ENCODE measurements around the gene PLGRKT.
"Not testable (repeated sequence)": the region's sequence is repeated elsewhere in the genome, so short reads cannot be mapped to it uniquely, and the experiment has no call there.

The PLGRKT gene

DNA sequence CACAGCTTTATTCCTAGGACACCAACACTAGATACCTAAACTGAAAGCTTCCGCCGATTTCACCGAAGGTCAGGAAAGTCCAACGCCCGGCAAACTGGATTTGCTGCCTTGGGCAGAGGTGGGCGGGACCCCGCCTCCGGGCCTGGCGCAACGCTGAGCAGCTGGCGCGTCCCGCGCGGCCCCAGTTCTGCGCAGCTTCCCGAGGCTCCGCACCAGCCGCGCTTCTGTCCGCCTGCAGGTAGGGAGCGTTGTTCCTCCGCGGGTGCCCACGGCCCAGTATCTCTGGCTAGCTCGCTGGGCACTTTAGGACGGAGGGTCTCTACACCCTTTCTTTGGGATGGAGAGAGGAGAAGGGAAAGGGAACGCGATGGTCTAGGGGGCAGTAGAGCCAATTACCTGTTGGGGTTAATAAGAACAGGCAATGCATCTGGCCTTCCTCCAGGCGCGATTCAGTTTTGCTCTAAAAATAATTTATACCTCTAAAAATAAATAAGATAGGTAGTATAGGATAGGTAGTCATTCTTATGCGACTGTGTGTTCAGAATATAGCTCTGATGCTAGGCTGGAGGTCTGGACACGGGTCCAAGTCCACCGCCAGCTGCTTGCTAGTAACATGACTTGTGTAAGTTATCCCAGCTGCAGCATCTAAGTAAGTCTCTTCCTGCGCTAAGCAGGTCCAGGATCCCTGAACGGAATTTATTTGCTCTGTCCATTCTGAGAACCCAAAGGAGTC is 12.8 kb upstream of the PLGRKT start, which contains the start of gene CD274:
Gene CD274 (plus strand): TSS at position 184 of the 733 bp plus-strand sequence. CDS start 5,572 bp downstream, outside the sequence.
- DNase-seq, result peak; percentile 62

DNA sequence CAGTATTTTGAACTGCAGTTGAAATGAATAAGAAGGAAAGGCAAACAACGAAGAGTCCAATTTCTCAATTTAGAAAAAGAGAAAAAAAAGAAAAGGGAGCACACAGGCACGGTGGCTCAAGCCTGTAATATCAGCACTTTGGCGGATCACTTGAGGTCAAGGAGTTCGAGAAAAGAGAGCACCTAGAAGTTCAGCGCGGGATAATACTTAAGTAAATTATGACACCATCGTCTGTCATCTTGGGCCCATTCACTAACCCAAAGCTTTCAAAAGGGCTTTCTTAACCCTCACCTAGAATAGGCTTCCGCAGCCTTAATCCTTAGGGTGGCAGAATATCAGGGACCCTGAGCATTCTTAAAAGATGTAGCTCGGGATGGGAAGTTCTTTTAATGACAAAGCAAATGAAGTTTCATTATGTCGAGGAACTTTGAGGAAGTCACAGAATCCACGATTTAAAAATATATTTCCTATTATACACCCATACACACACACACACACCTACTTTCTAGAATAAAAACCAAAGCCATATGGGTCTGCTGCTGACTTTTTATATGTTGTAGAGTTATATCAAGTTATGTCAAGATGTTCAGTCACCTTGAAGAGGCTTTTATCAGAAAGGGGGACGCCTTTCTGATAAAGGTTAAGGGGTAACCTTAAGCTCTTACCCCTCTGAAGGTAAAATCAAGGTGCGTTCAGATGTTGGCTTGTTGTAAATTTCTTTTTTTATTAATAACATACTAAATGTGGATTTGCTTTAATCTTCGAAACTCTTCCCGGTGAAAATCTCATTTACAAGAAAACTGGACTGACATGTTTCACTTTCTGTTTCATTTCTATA is 12.0 kb upstream of the PLGRKT start:
- DNase-seq, result no peak

DNA sequence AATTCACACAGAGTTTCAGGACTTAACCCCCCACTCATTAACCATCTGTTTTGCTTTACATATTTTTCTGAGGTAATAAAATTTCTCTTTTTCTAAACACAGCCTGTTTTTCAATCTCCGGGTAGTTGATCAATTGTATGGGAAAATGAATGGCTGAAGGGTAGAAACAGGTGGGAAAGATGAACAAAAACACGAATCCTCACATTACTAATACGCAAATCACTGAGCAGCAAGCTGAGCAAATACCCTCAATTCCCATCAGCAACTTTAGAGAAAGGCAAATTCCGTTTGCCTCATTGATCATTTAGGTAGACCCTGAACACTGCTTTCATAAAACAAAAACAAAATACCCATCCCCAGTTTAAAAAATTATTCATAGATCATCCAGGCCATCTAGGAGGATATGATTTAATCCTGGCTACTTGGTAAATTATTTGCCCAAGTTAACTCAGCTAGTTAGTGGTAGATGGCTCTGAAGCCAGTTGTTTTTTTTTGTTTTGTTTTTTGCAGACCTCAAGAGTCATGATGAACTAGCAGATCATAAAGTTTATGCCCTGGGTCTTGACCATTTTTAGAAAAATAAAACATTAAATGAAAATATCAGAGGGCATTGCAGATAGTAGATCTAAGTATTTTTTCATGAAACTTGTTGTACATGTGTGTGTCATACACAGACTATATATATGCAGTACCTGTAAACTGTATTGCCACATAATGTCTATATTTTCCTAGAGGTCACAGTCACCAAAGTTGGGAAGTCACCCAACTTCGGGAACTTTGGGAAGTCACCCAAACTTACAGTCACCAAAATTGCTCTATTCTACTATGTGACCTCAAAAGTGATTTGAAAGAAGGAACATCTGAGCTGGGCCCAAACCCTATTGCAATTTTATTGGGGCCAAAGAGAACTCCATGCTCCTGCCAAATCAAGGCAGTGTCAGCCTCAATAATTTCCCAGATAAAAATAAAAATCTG is 11.0 kb upstream of the PLGRKT start:
- no peak for DNase-seq

DNA sequence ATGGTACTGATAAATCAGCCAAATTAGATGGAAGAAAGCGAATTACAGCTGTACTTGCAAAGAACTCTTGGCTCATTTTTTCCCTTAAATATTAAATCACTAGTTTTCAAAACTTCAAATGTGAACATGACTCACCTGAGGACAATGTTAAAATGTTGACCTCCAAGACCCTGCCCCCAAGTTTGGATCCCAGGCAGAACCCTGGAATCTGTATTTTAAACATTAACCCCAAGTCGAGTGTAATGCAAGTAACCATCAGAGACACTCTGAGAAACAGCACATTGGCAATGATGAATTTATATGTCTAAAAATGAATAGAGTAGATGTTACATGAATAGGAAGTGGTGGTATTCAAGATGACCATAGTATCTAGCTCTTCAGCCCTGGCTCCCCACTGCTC is 10.3 kb upstream of the PLGRKT start:
- DNase-seq, result no peak

DNA sequence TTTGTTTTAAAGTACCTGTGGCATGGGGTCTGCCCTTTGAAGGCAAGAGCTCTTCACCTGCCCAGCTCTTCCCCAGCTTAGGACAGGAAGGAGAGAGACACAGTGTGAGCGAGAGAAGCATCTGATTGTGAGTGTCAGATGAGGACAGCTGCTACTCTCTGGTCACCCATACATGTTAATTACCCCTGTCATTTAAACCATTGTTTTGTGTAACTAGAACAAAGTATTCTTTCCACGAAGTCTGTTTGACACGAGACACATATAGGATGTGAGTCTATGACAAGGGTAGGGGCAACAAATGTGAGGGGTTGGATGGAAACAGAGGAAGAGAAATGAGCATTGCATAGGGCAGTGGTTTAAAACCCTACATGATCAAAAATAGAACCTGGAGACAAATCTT is 9.6 kb upstream of the PLGRKT start:
- DNase-seq, result no peak

DNA sequence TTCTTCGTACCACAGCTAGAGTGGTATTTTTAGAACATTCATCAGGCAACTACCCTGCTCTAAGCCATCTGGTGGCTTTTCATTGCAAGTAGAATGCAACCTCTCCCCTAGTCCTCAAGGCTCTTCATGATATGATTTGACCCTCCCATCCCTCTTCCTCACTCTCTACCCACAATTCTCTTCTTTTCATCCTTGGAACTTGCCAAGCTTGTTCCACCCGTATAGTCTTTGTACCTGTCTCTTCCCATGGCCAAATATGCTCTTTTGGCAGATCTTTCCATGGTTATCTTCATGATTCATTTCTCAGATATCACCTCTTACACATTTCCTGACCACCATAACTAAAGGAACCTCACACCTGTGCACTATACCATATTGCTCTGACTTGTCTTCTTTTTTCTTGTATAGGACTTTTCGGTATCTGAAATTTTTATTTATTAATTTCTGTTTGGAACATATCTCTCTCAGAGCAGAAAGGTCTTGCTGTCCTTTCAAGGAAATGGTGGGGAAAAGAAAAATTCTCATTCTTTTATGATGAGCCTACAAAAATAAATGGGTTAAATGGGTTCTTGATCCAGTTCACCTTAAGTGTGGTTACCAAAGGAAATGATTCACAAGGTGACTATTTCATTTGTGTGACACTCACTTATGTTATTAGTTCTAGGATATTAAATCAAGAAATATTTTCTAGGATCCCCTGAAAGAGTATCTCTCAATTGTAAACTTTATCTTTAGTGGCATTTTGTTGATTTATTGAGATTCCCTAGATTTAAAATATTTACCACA is 8.9 kb upstream of the PLGRKT start:
- DNase-seq, result no peak

DNA sequence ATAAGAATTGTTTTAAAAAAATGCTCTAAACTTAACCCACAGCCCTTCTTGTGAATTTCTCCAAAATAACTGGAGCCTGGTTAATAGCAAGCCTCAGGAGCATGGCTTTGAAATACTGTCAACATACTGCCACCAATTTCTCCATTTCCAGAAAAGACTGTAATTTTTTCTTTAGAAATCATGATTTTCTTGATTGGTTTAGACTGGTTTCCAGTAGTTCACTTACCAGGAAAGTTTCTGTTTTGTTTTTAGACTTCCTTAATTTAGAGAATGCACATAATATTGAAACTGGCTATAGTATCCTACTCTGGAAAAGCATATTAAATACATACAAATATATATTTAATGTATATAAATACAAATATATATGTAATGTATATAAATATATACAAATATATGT is 8.2 kb upstream of the PLGRKT start:
- DNase-seq, result no peak

DNA sequence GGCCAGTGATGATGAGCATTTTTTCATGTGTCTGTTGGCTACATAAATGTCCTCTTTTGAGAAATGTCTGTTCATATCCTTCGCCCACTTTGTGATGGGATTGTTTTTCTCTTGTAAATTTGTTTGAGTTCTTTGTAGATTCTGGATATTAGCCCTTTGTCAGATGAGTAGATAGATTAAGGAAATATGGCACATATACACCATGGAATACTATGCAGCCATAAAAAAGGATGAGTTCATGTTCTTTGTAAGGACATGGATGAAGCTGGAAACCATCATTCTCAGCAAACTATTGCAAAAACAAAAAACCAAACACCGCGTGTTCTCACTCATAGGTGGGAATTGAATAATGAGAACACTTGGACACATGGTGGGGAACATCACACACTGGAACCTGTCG is 7.4 kb upstream of the PLGRKT start:
- not testable (repeated sequence) for DNase-seq

DNA sequence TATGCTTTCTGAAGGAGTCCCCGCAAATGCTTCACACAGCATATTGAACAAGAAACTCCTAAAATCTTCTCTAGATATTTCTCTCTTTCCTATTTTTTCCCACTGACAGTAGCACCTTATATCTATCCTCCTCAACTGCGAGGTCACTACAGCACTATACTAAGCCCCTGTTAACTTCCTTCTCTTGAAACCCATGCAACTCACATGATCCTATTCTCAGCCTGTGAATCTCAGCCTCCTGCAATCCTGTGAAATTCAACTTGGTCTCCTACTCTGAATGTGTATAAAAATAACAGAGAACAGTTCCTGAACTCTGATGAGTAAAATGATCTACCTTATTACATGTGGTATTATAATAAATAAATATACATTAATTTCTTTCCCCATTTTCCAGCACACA is 6.1 kb upstream of the PLGRKT start:
- DNase-seq, result no peak

DNA sequence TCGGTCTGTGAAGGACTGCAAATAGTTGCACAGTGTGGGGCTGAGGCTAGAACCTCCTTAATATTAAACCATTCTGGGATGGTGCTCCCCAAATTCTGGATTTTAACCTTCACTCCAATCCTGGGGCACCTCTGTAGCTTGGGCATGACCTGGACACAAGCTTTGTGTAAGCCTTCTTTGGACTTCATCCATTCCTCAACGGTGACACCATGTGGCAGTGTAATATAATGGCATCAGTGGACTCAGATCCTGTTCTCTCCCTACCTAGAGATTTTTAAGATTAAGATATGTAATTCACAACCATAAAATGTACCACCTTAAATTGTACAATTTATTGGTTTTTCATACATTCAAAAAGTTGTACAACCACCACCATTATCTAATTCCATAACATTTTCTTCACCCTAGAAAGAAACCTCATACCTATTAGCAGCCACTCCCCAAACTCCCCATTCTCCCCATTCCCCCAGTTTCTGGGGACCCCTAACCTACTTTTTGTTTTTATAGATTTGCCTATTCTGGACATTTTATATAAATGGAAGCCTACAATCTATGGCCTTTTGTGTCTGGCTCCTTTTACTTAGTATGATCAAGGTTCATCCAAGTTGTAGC is 4.8 kb upstream of the PLGRKT start:
- peak; percentile 43 for DNase-seq

DNA sequence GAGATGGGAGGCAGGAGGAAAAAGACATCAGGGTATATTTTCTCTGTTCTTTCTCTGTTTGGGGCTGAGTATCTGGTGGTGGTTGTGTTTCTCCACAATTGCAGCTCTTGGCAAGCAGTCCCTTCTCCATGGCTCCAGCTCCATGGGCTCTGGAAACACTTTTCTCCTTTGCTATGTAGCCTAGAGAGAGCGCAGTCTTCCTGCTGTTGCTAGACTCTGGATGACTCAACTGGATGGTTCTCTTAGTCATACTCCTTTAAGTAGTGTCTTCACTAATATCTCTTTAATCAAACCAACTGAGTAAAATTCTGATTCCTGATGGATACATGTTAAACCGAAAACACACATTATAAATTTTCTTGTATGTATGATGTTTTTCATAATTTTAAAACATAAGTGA is 3.3 kb upstream of the PLGRKT start:
- no peak for DNase-seq

DNA sequence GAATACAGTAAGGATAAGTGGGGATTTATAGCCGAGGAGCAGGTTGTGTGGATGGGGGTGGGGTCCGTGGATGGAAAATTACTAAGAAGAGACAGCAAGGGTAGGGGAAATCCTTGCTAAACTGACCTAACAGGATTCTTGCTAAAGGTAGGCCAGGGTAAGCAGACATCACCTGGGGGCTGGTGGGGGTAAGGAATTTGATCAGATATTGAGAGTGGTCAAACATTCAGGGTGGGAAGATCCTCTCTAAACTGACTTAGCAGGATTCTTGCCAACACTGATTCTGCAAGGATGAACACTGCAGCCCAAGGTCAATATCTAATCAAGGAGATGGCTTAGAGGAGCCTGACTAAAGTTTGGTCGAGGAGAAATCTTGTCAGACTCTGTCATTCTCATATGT is 2.7 kb upstream of the PLGRKT start:
- no peak for DNase-seq

DNA sequence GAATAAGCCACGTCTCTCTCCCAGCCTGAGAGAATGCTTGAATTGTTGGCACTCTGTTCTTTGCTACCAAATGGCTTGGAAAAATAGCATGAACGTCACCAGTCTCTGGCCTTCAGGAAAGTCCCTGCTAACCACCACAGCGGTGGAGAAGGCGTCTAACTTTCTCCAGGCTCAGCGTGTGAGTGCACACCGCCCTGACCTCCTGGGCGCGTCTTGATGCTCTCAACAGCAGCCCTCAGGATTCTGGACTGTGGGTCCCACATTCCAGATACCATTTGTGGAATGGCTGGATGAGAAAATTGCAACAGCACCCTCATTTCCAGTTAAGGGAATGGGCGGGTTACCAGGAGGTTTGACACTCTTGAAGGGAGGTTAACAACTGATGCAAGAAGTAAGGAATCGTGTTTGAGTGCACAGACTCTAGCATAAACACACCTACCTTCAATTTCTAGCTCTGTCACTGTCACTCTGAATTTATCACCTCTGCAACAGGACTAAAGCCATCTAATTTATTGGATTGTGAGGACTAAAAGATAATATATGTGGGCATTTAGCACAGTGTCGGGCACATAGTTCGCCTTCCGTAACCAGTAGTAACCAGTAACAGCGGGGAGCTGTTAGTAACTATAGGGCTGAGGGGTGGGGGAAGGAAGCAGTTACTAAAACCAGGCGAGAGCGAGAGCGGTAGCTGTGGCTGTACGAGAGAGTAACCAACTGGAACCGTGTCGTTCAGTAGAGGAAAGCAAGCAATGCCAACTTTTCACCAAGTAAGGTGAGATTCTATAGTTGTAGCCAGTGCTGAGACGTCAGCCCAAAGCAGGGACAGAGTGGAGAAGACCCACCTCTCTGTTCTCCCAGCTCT is 807 bp upstream of the PLGRKT start:
- no peak for DNase-seq

DNA sequence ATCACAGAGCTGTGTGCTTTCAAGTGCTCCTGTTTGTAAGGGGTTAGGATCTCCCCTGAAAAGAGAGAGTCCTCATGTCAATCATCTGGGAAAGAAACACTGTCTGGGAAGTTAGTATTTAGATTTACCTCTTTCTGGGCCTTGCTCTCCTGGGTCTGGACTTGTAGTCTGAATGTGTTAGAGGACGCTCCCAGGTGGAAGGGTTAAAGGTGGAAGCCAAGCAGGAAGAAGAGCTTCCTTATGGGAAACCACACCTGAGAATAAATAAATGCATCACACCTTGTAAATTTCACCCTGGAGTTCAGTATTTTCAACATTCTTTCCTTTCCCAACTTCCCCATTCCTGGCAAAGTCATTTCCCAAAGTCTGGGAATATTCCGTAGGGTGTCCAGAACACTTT is 1.3 kb downstream of the PLGRKT start:
- DNase-seq, result no peak

DNA sequence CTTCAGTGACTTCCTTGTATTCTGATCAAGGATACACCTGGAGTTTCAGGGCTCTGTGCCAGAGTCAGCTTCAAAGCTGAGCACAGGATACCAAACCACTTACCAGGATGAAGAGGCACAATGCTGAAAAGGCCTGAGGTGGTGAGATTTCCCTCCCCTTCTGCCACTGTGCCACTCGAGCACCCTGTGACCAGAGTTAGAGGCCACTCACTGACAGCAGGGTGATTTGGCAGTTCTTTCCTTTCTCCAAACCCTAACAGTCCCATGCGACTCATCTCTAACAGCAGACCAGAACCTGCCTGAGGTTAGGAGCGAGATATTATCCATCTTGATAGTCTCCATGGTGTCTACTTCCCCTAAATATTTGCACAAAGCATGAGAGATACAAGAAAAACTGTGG is 1.8 kb downstream of the PLGRKT start:
- DNase-seq, result no peak

DNA sequence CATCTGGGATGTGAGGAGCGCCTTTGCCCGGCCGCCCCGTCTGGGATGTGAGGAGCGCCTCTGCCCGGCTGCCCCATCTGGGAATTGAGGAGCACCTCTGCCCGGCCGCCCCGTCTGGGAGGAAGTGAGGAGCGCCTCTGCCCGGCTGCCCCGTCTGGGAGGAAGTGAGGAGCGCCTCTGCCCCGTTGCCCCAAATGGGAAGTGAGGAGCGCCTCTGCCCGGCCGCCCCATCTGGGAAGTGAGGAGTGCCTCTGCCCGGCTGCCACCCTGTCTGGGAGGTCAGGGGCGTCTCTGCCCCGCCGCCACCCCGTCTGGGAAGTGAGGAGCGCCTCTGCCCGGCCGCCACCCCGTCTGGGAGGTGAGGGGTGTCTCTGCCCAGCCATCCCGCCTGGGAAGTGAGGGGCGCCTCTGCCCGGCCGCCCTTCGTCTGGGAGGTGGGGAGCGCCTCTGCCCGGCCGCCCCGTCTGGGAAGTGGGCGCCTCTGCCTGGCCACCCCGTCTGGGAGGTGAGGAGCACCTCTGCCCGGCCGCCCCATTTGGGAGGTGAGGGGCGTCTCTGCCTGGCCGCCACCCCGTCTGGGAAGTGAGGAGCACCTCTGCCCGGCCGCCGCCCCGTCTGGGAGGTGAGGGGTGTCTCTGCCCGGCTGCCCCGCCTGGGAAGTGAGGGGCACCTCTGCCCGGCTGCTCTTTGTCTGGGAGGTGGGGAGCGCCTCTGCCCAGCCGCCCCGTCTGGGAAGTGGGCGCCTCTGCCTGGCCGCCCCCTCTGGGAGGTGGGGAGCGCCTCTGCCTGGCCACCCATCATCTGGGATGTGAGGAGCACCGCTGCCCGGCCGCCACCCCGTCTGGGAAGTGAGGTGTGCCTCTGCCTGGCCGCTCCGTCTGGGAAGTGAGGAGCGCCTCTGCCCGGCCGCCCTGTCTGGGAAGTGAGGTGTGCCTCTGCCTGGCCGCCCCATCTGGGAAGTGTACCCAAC is 3.6 kb downstream of the PLGRKT start:
- DNase-seq, result not testable (repeated sequence)

DNA sequence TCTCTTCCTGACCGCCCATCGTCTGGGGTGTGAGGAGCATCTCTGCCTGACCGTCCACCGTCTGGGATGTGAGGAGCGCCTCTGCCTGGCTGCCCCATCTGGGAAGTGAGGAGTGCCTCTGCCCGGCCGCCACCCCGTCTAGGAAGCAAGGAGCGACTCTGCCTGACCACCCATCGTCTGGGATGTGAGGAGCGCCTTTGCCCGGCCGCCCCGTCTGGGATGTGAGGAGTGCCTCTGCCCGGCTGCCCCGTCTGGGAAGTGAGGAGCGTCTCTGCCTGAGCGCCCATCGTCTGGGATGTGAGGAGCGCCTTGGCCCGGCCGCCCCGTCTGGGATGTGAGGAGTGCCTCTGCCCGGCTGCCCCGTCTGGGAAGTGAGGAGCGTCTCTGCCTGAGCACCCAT is 4.4 kb downstream of the PLGRKT start:
- DNase-seq, result not testable (repeated sequence)

DNA sequence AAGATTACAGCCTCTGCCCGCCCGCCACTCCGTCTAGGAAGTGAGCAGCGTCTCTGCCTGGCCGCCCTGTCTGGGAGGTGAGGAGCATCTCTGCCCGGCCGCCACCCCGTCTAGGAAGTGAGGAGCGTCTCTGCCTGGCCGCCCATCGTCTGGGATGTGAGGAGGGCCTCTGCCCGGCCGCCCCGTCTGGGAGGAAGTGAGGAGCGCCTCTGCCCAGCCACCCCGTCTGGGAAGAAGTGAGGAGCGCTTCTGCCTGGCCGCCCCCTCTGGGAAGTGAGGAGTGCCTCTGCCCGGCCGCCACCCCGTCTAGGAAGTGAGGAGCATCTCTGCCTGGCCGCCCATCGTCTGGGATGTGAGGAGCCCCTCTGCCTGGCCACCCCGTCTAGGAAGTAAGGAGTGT is 4.8 kb downstream of the PLGRKT start:
- DNase-seq, result not testable (repeated sequence)

DNA sequence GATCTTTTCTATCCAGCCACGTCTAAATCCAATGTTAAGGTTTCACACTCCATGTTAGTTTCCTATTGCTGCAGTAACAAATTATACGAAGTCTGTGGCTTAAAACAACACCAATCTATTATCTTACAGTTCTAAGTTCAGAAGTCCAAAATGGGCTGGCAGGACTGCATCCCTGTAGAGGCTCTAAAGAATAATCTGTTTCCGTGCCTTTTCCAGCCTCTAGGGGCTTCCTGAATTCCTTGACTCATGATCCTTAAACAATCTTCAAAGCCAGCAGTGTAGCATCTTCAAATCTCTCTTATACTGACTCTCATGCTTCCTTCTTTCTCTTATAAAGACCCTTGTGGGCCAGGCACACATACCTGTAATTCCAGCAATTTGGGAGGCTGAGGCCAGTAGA is 6.8 kb downstream of the PLGRKT start:
- no peak for DNase-seq
